ENCODE results near the gene RIMS3.
"Not testable (repeated sequence)": the region's sequence is repeated elsewhere in the genome, so short reads cannot be mapped to it uniquely, and the experiment has no call there.

Gene RIMS3

GRCh38 chr1:40651138-40651857 is 14.2 kb downstream of the RIMS3 start:
- DNase-seq: no peak

GRCh38 chr1:40650075-40650474 is 15.4 kb downstream of the RIMS3 start:
- no peak for DNase-seq

GRCh38 chr1:40649592-40649930 is 15.9 kb downstream of the RIMS3 start:
- no peak for DNase-seq

- no peak for DNase-seq
Measured at GRCh38 chr1:40648928-40649591, 16.4 kb downstream of the RIMS3 start.

GRCh38 chr1:40648200-40648599 is 17.3 kb downstream of the RIMS3 start:
- DNase-seq: no peak

GRCh38 chr1:40646315-40646714 is 19.2 kb downstream of the RIMS3 start:
- no peak for DNase-seq

GRCh38 chr1:40645118-40645680 is 20.3 kb downstream of the RIMS3 start:
- DNase-seq: no peak

- DNase-seq: no peak
Measured at GRCh38 chr1:40641601-40642242, 23.8 kb downstream of the RIMS3 start.

GRCh38 chr1:40640314-40641076 is 25.0 kb downstream of the RIMS3 start:
- no peak for DNase-seq

GRCh38 chr1:40638097-40639036 is 27.1 kb downstream of the RIMS3 start:
- no peak for DNase-seq

GRCh38 chr1:40637470-40638007 is 27.9 kb downstream of the RIMS3 start:
- no peak for DNase-seq

- DNase-seq: no peak
Measured at GRCh38 chr1:40636777-40637176, 28.7 kb downstream of the RIMS3 start.

GRCh38 chr1:40635763-40636500 is 29.6 kb downstream of the RIMS3 start:
- DNase-seq: no peak

- no peak for DNase-seq
Measured at GRCh38 chr1:40634901-40635655, 30.4 kb downstream of the RIMS3 start.

GRCh38 chr1:40633931-40634376 is 31.5 kb downstream of the RIMS3 start:
- no peak for DNase-seq

GRCh38 chr1:40633523-40633922 is 32.0 kb downstream of the RIMS3 start:
- DNase-seq: no peak

- DNase-seq: peak; percentile 97
Measured at GRCh38 chr1:40630488-40631223, 34.8 kb downstream of the RIMS3 start.

GRCh38 chr1:40629546-40629945 is 35.9 kb downstream of the RIMS3 start:
- not testable (repeated sequence) for DNase-seq

- no peak for DNase-seq
Measured at GRCh38 chr1:40628903-40629292, 36.6 kb downstream of the RIMS3 start.

All from DMS 273 treated with DMSO at 0.1 percent for 48 hours (cell line).